ENCODE data around the gene IL17RD. TPM values are rescaled to one million over a fixed set of nuclear protein-coding genes. Genes with fewer than 3 reads are reported as not detected.

IL17RD gene
- total RNA-seq, 1 donor: 0.27 TPM

Other genes starting within 250 kb of the IL17RD start
- gene SPATA12, start 104.7 kb downstream of the IL17RD start, total RNA-seq: under 0.01 TPM
- gene HESX1, start 34.6 kb upstream of the IL17RD start, total RNA-seq: 2.2 TPM
- 36.9 TPM for gene APPL1, start 62.4 kb upstream of the IL17RD start, total RNA-seq
- gene ASB14, start 127.3 kb upstream of the IL17RD start, total RNA-seq: not detected